Caco-2 (cell line): ENCODE results near the gene EQTN. TPM values are rescaled to one million over a fixed set of nuclear protein-coding genes. Genes with fewer than 3 reads are reported as not detected.

Experiments used
- BruUV-seq: library from RNA; stranded (reverse); fragments of 400-500 nt; replicated peaks from 2 replicates; lab custom pipeline; 2021; lab: Mats Ljungman, UMichigan
- CTCF ChIA-PET: fragments of 300-600 bp; sonication (Branson Sonifier 250); formaldehyde crosslinking; loops from one replicate; lab custom pipeline; 2022; ENCODE audit warnings: antibody characterized with exemption; lab: Charles Lee
- POLR2A ChIA-PET: fragments of 300-600 bp; sonication (Branson Sonifier 250); formaldehyde crosslinking; loops from one replicate; lab custom pipeline; 2022; ENCODE audit warnings: antibody characterized with exemption; lab: Charles Lee
- DNase-seq, 2 experiments: peaks; one replicate each; pipeline versions ENCODE4 v3.0.0 to v3.0.0-alpha.2; 2020 to 2022
- H3K27me3 ChIP-seq: replicated peaks from 2 replicates; pipeline ENCODE4 v1.6.0; 2011; ENCODE audit warnings: low read length; ENCODE audit not compliant: control insufficient read depth, insufficient read depth
- H3K36me3 ChIP-seq: 2 replicates; pipeline ENCODE4 v1.5.1; 2011; ENCODE audit warnings: low read length; ENCODE audit not compliant: control insufficient read depth, insufficient read depth
- H3K4me1 ChIP-seq: fragments of 250-450 bp; sonication (Bioruptor Pico); 2 replicates; pipeline ENCODE4 v1.5.1; 2020; ENCODE audit warnings: mild to moderate bottlenecking
- H3K4me3 ChIP-seq: 2 replicates; pipeline ENCODE4 v1.5.1; 2011; ENCODE audit warnings: low read depth, mild to moderate bottlenecking, control low read depth, low read length
- H3K9me3 ChIP-seq: fragments of 250-450 bp; sonication (Bioruptor Pico); 2 replicates; pipeline ENCODE4 v1.5.1; 2020; ENCODE audit warnings: mild to moderate bottlenecking, moderate library complexity
- H3K27ac Mint-ChIP-seq: one replicate; pipeline ENCODE4 v1.8.0; 2022; ENCODE audit warnings: mixed read lengths; ENCODE audit not compliant: unreplicated experiment
- H3K27me3 Mint-ChIP-seq: one replicate; pipeline ENCODE4 v1.8.0; 2022; ENCODE audit warnings: mixed read lengths; ENCODE audit not compliant: insufficient read depth, unreplicated experiment
- H3K36me3 Mint-ChIP-seq: one replicate; pipeline ENCODE4 v1.8.0; 2022; ENCODE audit warnings: mild to moderate bottlenecking, mixed read lengths; ENCODE audit not compliant: insufficient read depth, unreplicated experiment
- H3K4me1 Mint-ChIP-seq: one replicate; pipeline ENCODE4 v1.8.0; 2022; ENCODE audit warnings: low read depth, mixed read lengths; ENCODE audit not compliant: unreplicated experiment
- H3K4me3 Mint-ChIP-seq: one replicate; pipeline ENCODE4 v1.8.0; 2022; ENCODE audit warnings: mild to moderate bottlenecking, moderate library complexity, mixed read lengths; ENCODE audit not compliant: unreplicated experiment
- H3K9me3 Mint-ChIP-seq: one replicate; pipeline ENCODE4 v1.8.0; 2022; ENCODE audit warnings: mixed read lengths; ENCODE audit not compliant: unreplicated experiment
- intact Hi-C: fragments of 100-400 bp; cut with micrococcal nuclease; formaldehyde crosslinking; loops from one replicate; pipeline ENCODE4 v1.10.0; 2022; ENCODE audit not compliant: unreplicated experiment
- total RNA-seq: library from RNA; stranded (reverse); gene quantifications from 2 replicates; pipeline ENCODE4 v1.2.3, GENCODE V29; 2022
- TF ChIP-seq, protein P1 (sequence below), 2 experiments: fragments of 200-600 bp in 1 of 2; IDR thresholded peaks; 1 replicate in 1 of 2; 2 replicates in 1 of 2; pipeline versions ENCODE4 v1.5.1 to v1.8.0; 2011 to 2022; ENCODE audit warnings: antibody characterized with exemption in 1 of 2, control low read depth in 1 of 2, inconsistent platforms in 1 of 2, low read depth in 1 of 2, low read length in 1 of 2, mild to moderate bottlenecking in 1 of 2, moderate library complexity in 1 of 2; ENCODE audit not compliant: insufficient read depth in 1 of 2, severe bottlenecking in 1 of 2, unreplicated experiment in 1 of 2

The EQTN gene
- total RNA-seq, 1 experiment from 2014 or later = not detected

GRCh38 chr9:27336829-27337228, 39.9 kb upstream of the EQTN start:
- no peak for DNase-seq
- TF ChIP-seq, protein P1, sequence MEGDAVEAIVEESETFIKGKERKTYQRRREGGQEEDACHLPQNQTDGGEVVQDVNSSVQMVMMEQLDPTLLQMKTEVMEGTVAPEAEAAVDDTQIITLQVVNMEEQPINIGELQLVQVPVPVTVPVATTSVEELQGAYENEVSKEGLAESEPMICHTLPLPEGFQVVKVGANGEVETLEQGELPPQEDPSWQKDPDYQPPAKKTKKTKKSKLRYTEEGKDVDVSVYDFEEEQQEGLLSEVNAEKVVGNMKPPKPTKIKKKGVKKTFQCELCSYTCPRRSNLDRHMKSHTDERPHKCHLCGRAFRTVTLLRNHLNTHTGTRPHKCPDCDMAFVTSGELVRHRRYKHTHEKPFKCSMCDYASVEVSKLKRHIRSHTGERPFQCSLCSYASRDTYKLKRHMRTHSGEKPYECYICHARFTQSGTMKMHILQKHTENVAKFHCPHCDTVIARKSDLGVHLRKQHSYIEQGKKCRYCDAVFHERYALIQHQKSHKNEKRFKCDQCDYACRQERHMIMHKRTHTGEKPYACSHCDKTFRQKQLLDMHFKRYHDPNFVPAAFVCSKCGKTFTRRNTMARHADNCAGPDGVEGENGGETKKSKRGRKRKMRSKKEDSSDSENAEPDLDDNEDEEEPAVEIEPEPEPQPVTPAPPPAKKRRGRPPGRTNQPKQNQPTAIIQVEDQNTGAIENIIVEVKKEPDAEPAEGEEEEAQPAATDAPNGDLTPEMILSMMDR (IDR thresholded peaks at IDR 0.05; ENCODE audit: insufficient read depth in 1 of 2, low read depth in 1 of 2, low read length in 1 of 2, severe bottlenecking in 1 of 2, unreplicated experiment in 1 of 2) = no peak
- Histone ChIP-seq H3K4me3 (no peak overlapping the region), H3K9me3 (no peaks in the 10 kb centered on the region), H3K36me3 (no peaks in the 10 kb centered on the region), H3K27me3 (no peaks in the 10 kb centered on the region), H3K4me1 (peaks cover 8% of the 10 kb centered on the region)
- Mint-ChIP-seq H3K4me3 (no peak overlapping the region), H3K9me3 (no peaks in the 10 kb centered on the region), H3K27ac (no peak overlapping the region), H3K4me1 (peaks cover 5% of the 10 kb centered on the region), H3K36me3 (no peaks in the 10 kb centered on the region), H3K27me3 (no peaks in the 10 kb centered on the region)
- no TSS peak for BruUV-seq
- intact Hi-C loops = no loop called here
- ChIA-PET CTCF (no interaction called here), POLR2A (no interaction called here)

GRCh38 chr9:27336126-27336525, 39.2 kb upstream of the EQTN start:
- no peak overlapping the region for H3K27ac Mint-ChIP-seq
- no peaks in the 10 kb centered on the region for H3K36me3 ChIP-seq
- no peak overlapping the region for H3K4me3 ChIP-seq
- peaks cover 3% of the 10 kb centered on the region for H3K36me3 Mint-ChIP-seq
- H3K4me1 Mint-ChIP-seq = peaks cover 6% of the 10 kb centered on the region
- peaks cover 8% of the 10 kb centered on the region for H3K4me1 ChIP-seq
- H3K9me3 ChIP-seq = no peaks in the 10 kb centered on the region
- TF ChIP-seq, protein P1 (IDR thresholded peaks at IDR 0.05; ENCODE audit: insufficient read depth in 1 of 2, low read depth in 1 of 2, low read length in 1 of 2, severe bottlenecking in 1 of 2, unreplicated experiment in 1 of 2) = no peak
- H3K27me3 ChIP-seq = no peaks in the 10 kb centered on the region
- no peak for DNase-seq
- no peaks in the 10 kb centered on the region for H3K27me3 Mint-ChIP-seq
- intact Hi-C loops = no loop called here
- H3K4me3 Mint-ChIP-seq = no peak overlapping the region
- ChIA-PET POLR2A (no interaction called here), CTCF (no interaction called here)
- no TSS peak for BruUV-seq
- H3K9me3 Mint-ChIP-seq = no peaks in the 10 kb centered on the region

GRCh38 chr9:27335075-27335474, 38.1 kb upstream of the EQTN start:
- peaks cover 6% of the 10 kb centered on the region for H3K4me1 Mint-ChIP-seq
- H3K27me3 ChIP-seq = no peaks in the 10 kb centered on the region
- H3K9me3 Mint-ChIP-seq = no peaks in the 10 kb centered on the region
- intact Hi-C loops = no loop called here
- TF ChIP-seq, protein P1 (IDR thresholded peaks at IDR 0.05; ENCODE audit: insufficient read depth in 1 of 2, low read depth in 1 of 2, low read length in 1 of 2, severe bottlenecking in 1 of 2, unreplicated experiment in 1 of 2) = no peak
- POLR2A ChIA-PET = no interaction called here
- H3K36me3 Mint-ChIP-seq = peaks cover 5% of the 10 kb centered on the region
- H3K36me3 ChIP-seq = no peaks in the 10 kb centered on the region
- H3K4me3 ChIP-seq = no peak overlapping the region
- no peaks in the 10 kb centered on the region for H3K27me3 Mint-ChIP-seq
- peaks cover 8% of the 10 kb centered on the region for H3K4me1 ChIP-seq
- H3K9me3 ChIP-seq = no peaks in the 10 kb centered on the region
- no peak for DNase-seq
- no peak overlapping the region for H3K27ac Mint-ChIP-seq
- H3K4me3 Mint-ChIP-seq = no peak overlapping the region
- BruUV-seq = no TSS peak
- CTCF ChIA-PET = no interaction called here
